ENCODE data around the gene ST8SIA6. TPM values are rescaled to one million over a fixed set of nuclear protein-coding genes. Genes with fewer than 3 reads are reported as not detected.

ST8SIA6 gene
- total and polyA plus RNA-seq, 9 of the 15 experiments (the other 6 are each of a cell fraction or from before 2014, with no cell fraction given): 0.69 to 6.7 (median 5.0) TPM

DNA sequence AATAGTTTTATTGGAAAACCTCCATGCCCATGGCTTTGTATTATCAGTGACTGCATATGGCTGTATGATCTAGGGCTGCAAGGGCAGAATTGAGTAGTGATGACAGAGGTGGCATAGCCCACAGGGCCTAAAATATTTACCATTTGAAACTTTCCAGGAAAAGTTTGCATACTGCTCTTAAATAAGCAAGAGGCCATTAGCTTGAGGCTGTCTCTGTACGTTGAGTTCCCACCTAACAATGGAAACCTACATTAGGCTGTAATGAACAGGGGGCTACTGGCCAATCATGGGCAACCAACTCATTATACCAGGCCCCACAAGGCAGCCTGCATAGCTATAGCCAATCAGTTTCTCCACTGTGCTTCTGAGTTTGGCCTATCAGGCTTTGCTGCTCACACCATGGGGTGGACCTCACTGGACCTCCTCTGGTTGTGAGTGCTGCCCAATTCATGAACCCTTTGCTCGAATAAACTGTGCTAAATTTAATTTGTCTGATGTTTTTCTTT, 673 bp upstream of the ST8SIA6 start (continued):
- TF ChIP-seq CGGBP1 (CRISPR knock-in tag; IDR thresholded peaks at IDR 0.05) (0 out of 2 replicates have a peak, but pooled peaks have one; percentile 12), SRSF1 (IDR thresholded peaks at IDR 0.05; ENCODE audit: low read depth, low read length) (no peak), GTF2F1 (IDR thresholded peaks at IDR 0.05; ENCODE audit: low read depth, low read length) (0 out of 2 replicates have a peak, but pooled peaks have one; percentile 15), MYC (IDR thresholded peaks at IDR 0.05; ENCODE audit: low read depth, low read length) (0 out of 2 replicates have a peak, but pooled peaks have one; percentile 8), MYC (CRISPR knock-in tag; IDR thresholded peaks at IDR 0.05; ENCODE audit: borderline replicate concordance, low read depth) (no peak), RFX1 (IDR thresholded peaks at IDR 0.05) (no peak), KLF1 (tag; IDR thresholded peaks at IDR 0.05) (no peak), TAF1 (IDR thresholded peaks at IDR 0.05; ENCODE audit: control insufficient read depth, extremely low read depth, insufficient read depth, low read length, severe bottlenecking) (peak; percentile 42), BRCA1 (IDR thresholded peaks at IDR 0.05) (no peak), BRCA1 (CRISPR knock-in tag; IDR thresholded peaks at IDR 0.05) (no peak), THRB (CRISPR knock-in tag; conservative IDR thresholded peaks at IDR 0.05) (no peak), ATF4 (CRISPR knock-in tag; IDR thresholded peaks at IDR 0.05) (no peak), USF2 (CRISPR knock-in tag; IDR thresholded peaks at IDR 0.05) (no peak), RREB1 (CRISPR knock-in tag; IDR thresholded peaks at IDR 0.05) (no peak)
- TF ChIP-seq, protein P1, sequence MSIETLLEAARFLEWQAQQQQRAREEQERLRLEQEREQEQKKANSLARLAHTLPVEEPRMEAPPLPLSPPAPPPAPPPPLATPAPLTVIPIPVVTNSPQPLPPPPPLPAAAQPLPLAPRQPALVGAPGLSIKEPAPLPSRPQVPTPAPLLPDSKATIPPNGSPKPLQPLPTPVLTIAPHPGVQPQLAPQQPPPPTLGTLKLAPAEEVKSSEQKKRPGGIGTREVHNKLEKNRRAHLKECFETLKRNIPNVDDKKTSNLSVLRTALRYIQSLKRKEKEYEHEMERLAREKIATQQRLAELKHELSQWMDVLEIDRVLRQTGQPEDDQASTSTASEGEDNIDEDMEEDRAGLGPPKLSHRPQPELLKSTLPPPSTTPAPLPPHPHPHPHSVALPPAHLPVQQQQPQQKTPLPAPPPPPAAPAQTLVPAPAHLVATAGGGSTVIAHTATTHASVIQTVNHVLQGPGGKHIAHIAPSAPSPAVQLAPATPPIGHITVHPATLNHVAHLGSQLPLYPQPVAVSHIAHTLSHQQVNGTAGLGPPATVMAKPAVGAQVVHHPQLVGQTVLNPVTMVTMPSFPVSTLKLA (conservative IDR thresholded peaks at IDR 0.05): 0 out of 4 replicates have a peak, but pooled peaks of 1 of the 2 experiments have one; percentile 20

All from K562 (cell line).